Activated CD8-positive, alpha-beta T cell treated with anti-CD3 and anti-CD28 coated beads for 36 hours (primary cell): ENCODE data around the gene ZCWPW1. TPM values are rescaled to one million over a fixed set of nuclear protein-coding genes. Genes with fewer than 3 reads are reported as not detected.
A peak's percentile ranks its signal among the peaks of the same experiment; 100 is the strongest.

Source experiments
- ATAC-seq: fragments of 200-7000 bp; cut with Tn5 transposase; one replicate; pipeline ENCODE4 v1.10.0; 2021; ENCODE audit warnings: mild to moderate bottlenecking, moderate library complexity
- CTCF ChIA-PET: fragments of 350-600 bp; sonication (Branson Sonifier 250); formaldehyde crosslinking; loops from one replicate; lab custom pipeline; 2021; ENCODE audit warnings: antibody characterized with exemption; lab: Charles Lee
- POLR2A ChIA-PET: fragments of 350-600 bp; sonication (Branson Sonifier 250); formaldehyde crosslinking; loops from one replicate; lab custom pipeline; 2021; ENCODE audit warnings: antibody characterized with exemption; lab: Charles Lee
- DNase-seq: peaks from one replicate; pipeline ENCODE4 v3.0.0-alpha.2; 2020
- H3K27ac Mint-ChIP-seq: one replicate; pipeline ENCODE4 v1.8.0; 2021; ENCODE audit warnings: mild to moderate bottlenecking, mixed read lengths
- H3K27me3 Mint-ChIP-seq: one replicate; pipeline ENCODE4 v1.8.0; 2021; ENCODE audit warnings: mixed read lengths
- H3K36me3 Mint-ChIP-seq: one replicate; pipeline ENCODE4 v1.8.0; 2021; ENCODE audit warnings: low read depth, mixed read lengths
- H3K4me1 Mint-ChIP-seq: one replicate; pipeline ENCODE4 v1.8.0; 2021; ENCODE audit warnings: low read depth, mixed read lengths
- H3K4me3 Mint-ChIP-seq: one replicate; pipeline ENCODE4 v1.8.0; 2021; ENCODE audit warnings: mild to moderate bottlenecking, moderate library complexity, mixed read lengths
- H3K9me3 Mint-ChIP-seq: one replicate; pipeline ENCODE4 v1.8.0; 2021; ENCODE audit warnings: mixed read lengths
- CTCF ChIP-seq: fragments of 200-600 bp; IDR thresholded peaks from one replicate; pipeline ENCODE4 v1.8.0; 2022; ENCODE audit warnings: antibody characterized with exemption, mild to moderate bottlenecking
- intact Hi-C: fragments of 100-400 bp; cut with micrococcal nuclease; formaldehyde crosslinking; loops from one replicate; pipeline ENCODE4 v1.10.0; 2022
- total RNA-seq, 2 experiments: library from RNA; stranded (reverse); gene quantifications; one replicate each; pipeline ENCODE4 v1.2.3, GENCODE V29; 2021

ZCWPW1 gene
- total RNA-seq, 2 experiments from 2014 or later: 2.5 to 3.6 TPM

- Mint-ChIP-seq H3K9me3 (no peaks in the 10 kb centered on the region), H3K4me3 (no peak overlapping the region), H3K4me1 (peaks cover 6% of the 10 kb centered on the region), H3K27me3 (no peaks in the 10 kb centered on the region), H3K27ac (no peak overlapping the region), H3K36me3 (no peaks in the 10 kb centered on the region)
- peak; percentile 98 for ATAC-seq
- intact Hi-C loops: loop anchor here (10.0 kb wide), 1 partner anchor 273 kb away; no protein-coding TSS in a partner anchor
- ChIA-PET CTCF (interaction anchor here (0.6 to 3.0 kb wide), 40 partner anchors 8 to 412 kb away, joined by 3 to 38 read pairs (median 5); partner anchors contain the start of genes LAMTOR4 and ZCWPW1), POLR2A (interaction anchor here (0.7 kb wide), 1 partner anchor 131 kb away, joined by 3 read pairs; no protein-coding TSS in a partner anchor)
- peak; percentile 59 for DNase-seq
- TF ChIP-seq CTCF: peak; percentile 65
These were observed 21.0 kb downstream of the ZCWPW1 start for GRCh38 chr7:100407285-100408180.

- no peak overlapping the region for H3K4me3 Mint-ChIP-seq
- no peaks in the 10 kb centered on the region for H3K27me3 Mint-ChIP-seq
- no peaks in the 10 kb centered on the region for H3K36me3 Mint-ChIP-seq
- ChIA-PET CTCF (interaction anchor here (0.6 to 3.0 kb wide), 31 partner anchors 9 to 411 kb away, joined by 3 to 38 read pairs (median 6); partner anchors contain the start of genes LAMTOR4 and ZCWPW1), POLR2A (interaction anchor here (0.7 kb wide), 1 partner anchor 130 kb away, joined by 3 read pairs; no protein-coding TSS in a partner anchor)
- no peaks in the 10 kb centered on the region for H3K9me3 Mint-ChIP-seq
- ATAC-seq (no peak), DNase-seq (no peak)
- no peak overlapping the region for H3K27ac Mint-ChIP-seq
- TF ChIP-seq CTCF: no peak
- intact Hi-C loops: loop anchor here (10.0 kb wide), 1 partner anchor 272 kb away; no protein-coding TSS in a partner anchor
- H3K4me1 Mint-ChIP-seq: peaks cover 6% of the 10 kb centered on the region
These were observed 21.7 kb downstream of the ZCWPW1 start for GRCh38 chr7:100406767-100407166.

- no peaks in the 10 kb centered on the region for H3K36me3 Mint-ChIP-seq
- H3K9me3 Mint-ChIP-seq: no peaks in the 10 kb centered on the region
- no peak for DNase-seq
- intact Hi-C loops: loop anchor here (5.0 to 10.0 kb wide), 2 partner anchors 35 to 267 kb away; no protein-coding TSS in a partner anchor
- ATAC-seq: no peak
- H3K4me1 Mint-ChIP-seq: peaks cover 9% of the 10 kb centered on the region
- ChIA-PET POLR2A (interaction anchor here (0.6 kb wide), 1 partner anchor 268 kb away, joined by 5 read pairs; no protein-coding TSS in a partner anchor), CTCF (interaction anchor here (1.4 to 1.5 kb wide), 3 partner anchors 48 to 269 kb away, joined by 3 to 5 read pairs (median 5); no protein-coding TSS in a partner anchor)
- no peak for TF ChIP-seq CTCF
- H3K27me3 Mint-ChIP-seq: peaks cover 3% of the 10 kb centered on the region
- no peak overlapping the region for H3K4me3 Mint-ChIP-seq
- H3K27ac Mint-ChIP-seq: no peak overlapping the region
These were observed 26.3 kb downstream of the ZCWPW1 start for GRCh38 chr7:100402241-100402640.

GRCh38 chr7:100401811-100402210 is 26.7 kb downstream of the ZCWPW1 start:
- intact Hi-C loops: loop anchor here (5.0 to 10.0 kb wide), 2 partner anchors 35 to 267 kb away; no protein-coding TSS in a partner anchor
- DNase-seq (no peak), ATAC-seq (no peak)
- no peak for TF ChIP-seq CTCF
- Mint-ChIP-seq H3K27me3 (peaks cover 3% of the 10 kb centered on the region), H3K27ac (no peak overlapping the region), H3K9me3 (no peaks in the 10 kb centered on the region), H3K36me3 (no peaks in the 10 kb centered on the region), H3K4me3 (no peak overlapping the region), H3K4me1 (peaks cover 11% of the 10 kb centered on the region)
- POLR2A ChIA-PET: no interaction called here
- CTCF ChIA-PET: interaction anchor here (1.3 to 1.4 kb wide), 3 partner anchors 18 to 57 kb away, joined by 3 to 5 read pairs (median 4); no protein-coding TSS in a partner anchor
